IMR-90 (cell line): Measurements from ENCODE around the gene GPC4. TPM values are rescaled to one million over a fixed set of nuclear protein-coding genes. Genes with fewer than 3 reads are reported as not detected.

Experiments used
- ATAC-seq: fragments of 200-7000 bp; cut with Tn5 transposase; 2 replicates; pipeline ENCODE4 v1.9.1; 2020; ENCODE audit warnings: low read depth, mild to moderate bottlenecking, moderate library complexity
- BruUV-seq: library from RNA; stranded (reverse); fragments of 400-500 nt; replicated peaks from 2 replicates; lab custom pipeline; 2021; lab: Mats Ljungman, UMichigan
- CTCF ChIA-PET: fragments of 300-600 bp; formaldehyde crosslinking; extraction: SDS; loops from one replicate; lab custom pipeline; 2021; ENCODE audit warnings: antibody characterized with exemption; lab: Yijun Ruan, JAX
- POLR2A ChIA-PET: fragments of 300-600 bp; sonication (Branson Sonifier 250); formaldehyde crosslinking; loops from one replicate; lab custom pipeline; 2022; ENCODE audit warnings: antibody characterized with exemption; ENCODE audit not compliant: unreplicated experiment; lab: Charles Lee
- DNase-seq: peaks from one replicate; pipeline ENCODE4 v3.0.0; 2013
- H2AFZ ChIP-seq: replicated peaks from 2 replicates; pipeline ENCODE3; 2013; ENCODE audit warnings: low read length, mild to moderate bottlenecking; ENCODE audit not compliant: poor library complexity
- H2AK5ac ChIP-seq: 2 replicates; pipeline ENCODE4 v1.6.1; 2013; ENCODE audit warnings: low read depth, low read length, inconsistent platforms
- H2AK9ac ChIP-seq: replicated peaks from 2 replicates; pipeline ENCODE3; 2013; ENCODE audit warnings: mild to moderate bottlenecking, low read depth, low read length, moderate library complexity; ENCODE audit not compliant: poor library complexity
- H2BK120ac ChIP-seq: 2 replicates; pipeline ENCODE4 v1.6.1; 2013; ENCODE audit warnings: low read depth, low read length, inconsistent platforms
- H2BK15ac ChIP-seq: 3 replicates; pipeline ENCODE4 v1.6.1; 2013; ENCODE audit warnings: low read depth, low read length, inconsistent platforms
- H2BK20ac ChIP-seq: 2 replicates; pipeline ENCODE4 v1.6.1; 2013; ENCODE audit warnings: low read depth, mild to moderate bottlenecking, inconsistent platforms, low read length, moderate library complexity
- H2BK5ac ChIP-seq: 2 replicates; pipeline ENCODE4 v1.6.1; 2013; ENCODE audit warnings: mild to moderate bottlenecking, low read depth, low read length, inconsistent platforms; ENCODE audit not compliant: poor library complexity, severe bottlenecking
- H3K14ac ChIP-seq: replicated peaks from 2 replicates; pipeline ENCODE4 v1.6.1; 2013; ENCODE audit warnings: low read depth, low read length, inconsistent platforms
- H3K18ac ChIP-seq: 2 replicates; pipeline ENCODE4 v1.6.1; 2013; ENCODE audit warnings: low read depth, low read length, control low read depth
- H3K23ac ChIP-seq: 2 replicates; pipeline ENCODE4 v1.6.1; 2013; ENCODE audit warnings: low read depth, low read length, inconsistent platforms
- H3K27ac ChIP-seq: 2 replicates; pipeline ENCODE4 v1.5.1; 2013; ENCODE audit warnings: mild to moderate bottlenecking, control low read depth, low read length; ENCODE audit not compliant: insufficient read depth
- H3K27me3 ChIP-seq: 2 replicates; pipeline ENCODE4 v1.6.1; 2013; ENCODE audit warnings: low read length; ENCODE audit not compliant: control insufficient read depth, insufficient read depth
- H3K36me3 ChIP-seq: 2 replicates; pipeline ENCODE4 v1.6.1; 2013; ENCODE audit warnings: low read length, mixed read lengths; ENCODE audit not compliant: control insufficient read depth, insufficient read depth
- H3K4ac ChIP-seq: 2 replicates; pipeline ENCODE4 v1.6.1; 2013; ENCODE audit warnings: low read depth, low read length, inconsistent platforms
- H3K4me1 ChIP-seq: 2 replicates; pipeline ENCODE4 v1.6.1; 2013; ENCODE audit warnings: low read length, mixed read lengths; ENCODE audit not compliant: control insufficient read depth, insufficient read depth
- H3K4me2 ChIP-seq: 2 replicates; pipeline ENCODE4 v1.6.1; 2013; ENCODE audit warnings: low read depth, mild to moderate bottlenecking, control low read depth, low read length, moderate library complexity
- H3K4me3 ChIP-seq: 2 replicates; pipeline ENCODE4 v1.5.1; 2013; ENCODE audit warnings: low read depth, mild to moderate bottlenecking, control low read depth, low read length, moderate library complexity; ENCODE audit not compliant: insufficient read depth
- H3K56ac ChIP-seq: 2 replicates; pipeline ENCODE4 v1.6.1; 2013; ENCODE audit warnings: low read length, inconsistent platforms; ENCODE audit not compliant: insufficient read depth; ENCODE audit errors: extremely low read depth
- H3K79me1 ChIP-seq, 2 experiments: 2 replicates each; pipeline ENCODE4 v1.6.1; 2013; ENCODE audit warnings: low read length in 2 of 2, inconsistent platforms in 1 of 2, low read depth in 1 of 2
- H3K9ac ChIP-seq: 2 replicates; pipeline ENCODE4 v1.6.1; 2013; ENCODE audit warnings: low read depth, low read length, control low read depth
- H3K9me1 ChIP-seq: 2 replicates; pipeline ENCODE4 v1.6.1; 2013; ENCODE audit warnings: low read length, inconsistent platforms; ENCODE audit not compliant: insufficient read depth
- H3K9me3 ChIP-seq: 2 replicates; pipeline ENCODE4 v1.6.1; 2013; ENCODE audit warnings: low read length; ENCODE audit not compliant: control insufficient read depth, insufficient read depth
- H4K20me1 ChIP-seq: 2 replicates; pipeline ENCODE4 v1.6.1; 2013; ENCODE audit warnings: low read length, inconsistent platforms; ENCODE audit not compliant: insufficient read depth
- H4K5ac ChIP-seq: 2 replicates; pipeline ENCODE4 v1.6.1; 2013; ENCODE audit warnings: mild to moderate bottlenecking, low read depth, low read length, control low read depth
- H4K8ac ChIP-seq, 2 experiments: 2 replicates each; pipeline ENCODE4 v1.6.1; 2013; ENCODE audit warnings: low read depth in 2 of 2, low read length in 2 of 2, control low read depth in 1 of 2, inconsistent platforms in 1 of 2
- H4K91ac ChIP-seq: 2 replicates; pipeline ENCODE4 v1.6.1; 2013; ENCODE audit warnings: low read depth, low read length, inconsistent platforms; ENCODE audit not compliant: insufficient read depth
- MAFK ChIP-seq: IDR thresholded peaks from 2 replicates; pipeline ENCODE4 v1.6.1; 2012; ENCODE audit warnings: low read depth, low read length, improper control_type of control experiment
- WGBS, 2 experiments: methylation state at CpG; one replicate each; pipeline versions ENCODE4 v1.1.5 to v1.1.7; 2013; ENCODE audit warnings: missing lambda C conversion rate in 2 of 2; ENCODE audit not compliant: insufficient read length in 1 of 2; ENCODE audit errors: extremely low coverage in 2 of 2; 5-methylcytosine and 5-hydroxymethylcytosine counted together
- dilution Hi-C: fragments of 300-500 bp; cut with HindIII; formaldehyde crosslinking; loops from one replicate; pipeline ENCODE4 v1.14.3; 2018; ENCODE audit warnings: low sequenced_read_pairs; ENCODE audit not compliant: unreplicated experiment
- in situ Hi-C: fragments of 300-500 bp; cut with MboI; formaldehyde crosslinking; loops from 3 replicates; pipeline ENCODE4 v1.14.3; 2019; ENCODE audit warnings: low sequenced_read_pairs, inconsistent platforms, mixed read lengths
- intact Hi-C: fragments of 100-400 bp; cut with micrococcal nuclease; formaldehyde crosslinking; loops from 2 replicates; pipeline ENCODE4 v1.10.0; 2022
- polyA plus RNA-seq, 3 experiments: library from polyadenylated mRNA; depleted of rRNA; stranded (reverse); fragments of >200 nt; gene quantifications; 2 replicates each; pipeline ENCODE4 v1.2.3, GENCODE V29; 2012; ENCODE audit warnings: low replicate concordance in 1 of 3
- total RNA-seq: library from RNA; depleted of rRNA; stranded (reverse); fragments of >200 nt; gene quantifications from 2 replicates; pipeline ENCODE4 v1.2.3, GENCODE V29; 2012
- TF ChIP-seq, protein P1 (sequence below): fragments of 150-350 bp; IDR thresholded peaks from 2 replicates; pipeline ENCODE4 v1.6.1; 2017; ENCODE audit warnings: mild to moderate bottlenecking, antibody characterized with exemption, low read length, low read depth
- TF ChIP-seq, protein P2 (sequence below): conservative IDR thresholded peaks from 2 replicates; pipeline ENCODE4 v1.5.1; 2012; ENCODE audit warnings: mild to moderate bottlenecking, low read depth, low read length, improper control_type of control experiment

The GPC4 gene
- total and polyA plus RNA-seq, 2 of the 4 experiments (the other 2 are of a cell fraction) = 0.54 to 1.6 TPM

DNA sequence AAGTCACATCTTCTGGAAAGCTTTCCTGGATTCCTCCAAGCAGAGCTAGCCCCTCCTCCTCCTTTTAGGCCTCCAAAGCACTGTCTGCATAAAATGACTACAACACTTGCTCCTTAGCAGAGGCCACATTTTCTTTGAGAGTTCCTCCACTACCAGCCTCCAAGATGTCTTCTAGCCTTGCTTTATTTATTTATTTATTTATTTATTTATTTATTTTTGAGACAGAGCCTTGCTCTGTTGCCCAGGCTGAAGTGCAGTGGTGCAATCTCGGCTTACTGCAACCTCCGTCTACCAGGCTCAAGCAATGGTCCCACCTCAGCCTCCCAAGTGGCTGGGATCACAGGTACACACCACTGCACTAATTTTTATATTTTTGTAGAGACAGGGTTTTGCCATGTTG lies 4.6 kb upstream of the GPC4 start:
- H4K20me1 ChIP-seq = no peaks in the 10 kb centered on the region; the same call in 1 of the 2 replicates
- no peaks in the 10 kb centered on the region for H3K79me1 ChIP-seq
- H3K14ac ChIP-seq = no peak overlapping the region
- in situ Hi-C loops (no loop called here), dilution Hi-C loops (no loop called here), intact Hi-C loops (loop anchor here (10.0 kb wide), 1 partner anchor 245 kb away; no protein-coding TSS in a partner anchor)
- no peak overlapping the region for H3K27ac ChIP-seq
- H2AFZ ChIP-seq = no peak overlapping the region
- no CpG with 5 or more reads among the region's 2 CpGs for WGBS, 2 experiments
- TF ChIP-seq, protein P1, sequence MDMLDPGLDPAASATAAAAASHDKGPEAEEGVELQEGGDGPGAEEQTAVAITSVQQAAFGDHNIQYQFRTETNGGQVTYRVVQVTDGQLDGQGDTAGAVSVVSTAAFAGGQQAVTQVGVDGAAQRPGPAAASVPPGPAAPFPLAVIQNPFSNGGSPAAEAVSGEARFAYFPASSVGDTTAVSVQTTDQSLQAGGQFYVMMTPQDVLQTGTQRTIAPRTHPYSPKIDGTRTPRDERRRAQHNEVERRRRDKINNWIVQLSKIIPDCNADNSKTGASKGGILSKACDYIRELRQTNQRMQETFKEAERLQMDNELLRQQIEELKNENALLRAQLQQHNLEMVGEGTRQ = no peak
- TF ChIP-seq, protein P2, sequence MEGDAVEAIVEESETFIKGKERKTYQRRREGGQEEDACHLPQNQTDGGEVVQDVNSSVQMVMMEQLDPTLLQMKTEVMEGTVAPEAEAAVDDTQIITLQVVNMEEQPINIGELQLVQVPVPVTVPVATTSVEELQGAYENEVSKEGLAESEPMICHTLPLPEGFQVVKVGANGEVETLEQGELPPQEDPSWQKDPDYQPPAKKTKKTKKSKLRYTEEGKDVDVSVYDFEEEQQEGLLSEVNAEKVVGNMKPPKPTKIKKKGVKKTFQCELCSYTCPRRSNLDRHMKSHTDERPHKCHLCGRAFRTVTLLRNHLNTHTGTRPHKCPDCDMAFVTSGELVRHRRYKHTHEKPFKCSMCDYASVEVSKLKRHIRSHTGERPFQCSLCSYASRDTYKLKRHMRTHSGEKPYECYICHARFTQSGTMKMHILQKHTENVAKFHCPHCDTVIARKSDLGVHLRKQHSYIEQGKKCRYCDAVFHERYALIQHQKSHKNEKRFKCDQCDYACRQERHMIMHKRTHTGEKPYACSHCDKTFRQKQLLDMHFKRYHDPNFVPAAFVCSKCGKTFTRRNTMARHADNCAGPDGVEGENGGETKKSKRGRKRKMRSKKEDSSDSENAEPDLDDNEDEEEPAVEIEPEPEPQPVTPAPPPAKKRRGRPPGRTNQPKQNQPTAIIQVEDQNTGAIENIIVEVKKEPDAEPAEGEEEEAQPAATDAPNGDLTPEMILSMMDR = no peak
- TF ChIP-seq MAFK = no peak
- H4K8ac ChIP-seq = no peak overlapping the region
- CTCF ChIA-PET = no interaction called here
- no TSS peak for BruUV-seq
- peaks cover 13% of the 10 kb centered on the region for H3K27me3 ChIP-seq
- no peak overlapping the region for H3K56ac ChIP-seq
- H3K36me3 ChIP-seq = no peaks in the 10 kb centered on the region
- H3K4me1 ChIP-seq = no peaks in the 10 kb centered on the region; the same call in 1 of the 2 replicates
- no peak overlapping the region for H2AK5ac ChIP-seq
- H3K23ac ChIP-seq = no peak overlapping the region
- POLR2A ChIA-PET = interaction anchor here (0.6 kb wide), 1 partner anchor 50 kb away, joined by 6 read pairs; no protein-coding TSS in a partner anchor
- H3K9me1 ChIP-seq = no peaks in the 10 kb centered on the region
- no peak overlapping the region for H4K91ac ChIP-seq
- no peak overlapping the region for H3K9ac ChIP-seq
- H3K9me3 ChIP-seq = no peaks in the 10 kb centered on the region
- no peak overlapping the region for H4K5ac ChIP-seq
- no peak overlapping the region for H3K4me3 ChIP-seq
- H3K4ac ChIP-seq = no peak overlapping the region
- no peak for ATAC-seq
- no peak overlapping the region for H3K18ac ChIP-seq
- no peak overlapping the region for H2BK120ac ChIP-seq
- no peak overlapping the region for H2AK9ac ChIP-seq
- H2BK20ac ChIP-seq = no peak overlapping the region
- no peak overlapping the region for H3K4me2 ChIP-seq
- no peak overlapping the region for H2BK15ac ChIP-seq
- H2BK5ac ChIP-seq = no peak overlapping the region
- no peak for DNase-seq
